ENCODE data around the gene MCRIP2. TPM values are rescaled to one million over a fixed set of nuclear protein-coding genes. Genes with fewer than 3 reads are reported as not detected.

MCRIP2 gene
- total RNA-seq, 2 donors from 2014 or later: 29.5 to 57.7 TPM

GRCh38 chr16:624526-625070 lies 17.0 kb upstream of the MCRIP2 start:
- Mint-ChIP-seq H3K4me3 (no peak overlapping the region), H3K9me3 (no peaks in the 10 kb centered on the region), H3K4me1 (ENCODE audit: low read depth in 2 of 2) (no peaks in the 10 kb centered on the region), H3K27me3 (no peaks in the 10 kb centered on the region), H3K27ac (no peak overlapping the region), H3K36me3 (no peaks in the 10 kb centered on the region)
- ATAC-seq (no peak), DNase-seq (ENCODE audit: low spot score) (no peak)

GRCh38 chr16:625117-625976 lies 16.3 kb upstream of the MCRIP2 start:
- Mint-ChIP-seq H3K4me1 (ENCODE audit: low read depth in 2 of 2) (no peaks in the 10 kb centered on the region), H3K27ac (no peak overlapping the region), H3K4me3 (no peak overlapping the region), H3K9me3 (no peaks in the 10 kb centered on the region), H3K27me3 (no peaks in the 10 kb centered on the region), H3K36me3 (no peaks in the 10 kb centered on the region)
- DNase-seq (ENCODE audit: low spot score) (no peak), ATAC-seq (no peak)

GRCh38 chr16:625977-626765 lies 15.5 kb upstream of the MCRIP2 start:
- Mint-ChIP-seq H3K4me3 (no peak overlapping the region), H3K36me3 (no peaks in the 10 kb centered on the region), H3K27ac (no peak overlapping the region), H3K9me3 (no peaks in the 10 kb centered on the region), H3K4me1 (ENCODE audit: low read depth in 2 of 2) (no peaks in the 10 kb centered on the region), H3K27me3 (no peaks in the 10 kb centered on the region)
- no peak for DNase-seq (ENCODE audit: low spot score)
- ATAC-seq: no peak

- ATAC-seq (no peak), DNase-seq (ENCODE audit: low spot score) (no peak)
- H3K9me3 Mint-ChIP-seq: no peaks in the 10 kb centered on the region
- H3K4me3 Mint-ChIP-seq: no peak overlapping the region
- H3K27me3 Mint-ChIP-seq: no peaks in the 10 kb centered on the region
- no peaks in the 10 kb centered on the region for H3K36me3 Mint-ChIP-seq
- no peaks in the 10 kb centered on the region for H3K4me1 Mint-ChIP-seq (ENCODE audit: low read depth in 2 of 2)
- H3K27ac Mint-ChIP-seq: no peak overlapping the region
Measured at GRCh38 chr16:626787-627453, 14.7 kb upstream of the MCRIP2 start.

- Mint-ChIP-seq H3K27ac (no peak overlapping the region), H3K9me3 (no peaks in the 10 kb centered on the region), H3K36me3 (no peaks in the 10 kb centered on the region), H3K4me3 (no peak overlapping the region), H3K4me1 (ENCODE audit: low read depth in 2 of 2) (no peaks in the 10 kb centered on the region), H3K27me3 (no peaks in the 10 kb centered on the region)
- no peak for DNase-seq (ENCODE audit: low spot score)
- ATAC-seq: no peak
Measured at GRCh38 chr16:627454-628239, 14.0 kb upstream of the MCRIP2 start.

- no peak overlapping the region for H3K4me3 Mint-ChIP-seq
- no peaks in the 10 kb centered on the region for H3K9me3 Mint-ChIP-seq
Measured at GRCh38 chr16:628321-629061, 13.1 kb upstream of the MCRIP2 start.

GRCh38 chr16:629185-629832 lies 12.3 kb upstream of the MCRIP2 start:
- ATAC-seq (no peak), DNase-seq (ENCODE audit: low spot score) (no peak)
- Mint-ChIP-seq H3K4me1 (ENCODE audit: low read depth in 2 of 2) (no peaks in the 10 kb centered on the region), H3K27me3 (no peaks in the 10 kb centered on the region), H3K9me3 (no peaks in the 10 kb centered on the region), H3K4me3 (no peak overlapping the region), H3K27ac (no peak overlapping the region), H3K36me3 (no peaks in the 10 kb centered on the region)

More at GRCh38 chr16:628321-629061, 13.1 kb upstream of the MCRIP2 start:
- no peaks in the 10 kb centered on the region for H3K4me1 Mint-ChIP-seq (ENCODE audit: low read depth in 2 of 2)
- no peaks in the 10 kb centered on the region for H3K27me3 Mint-ChIP-seq
- no peak for DNase-seq (ENCODE audit: low spot score)
- no peak overlapping the region for H3K27ac Mint-ChIP-seq
- no peak for ATAC-seq
- no peaks in the 10 kb centered on the region for H3K36me3 Mint-ChIP-seq

- no peak for DNase-seq (ENCODE audit: low spot score)
- Mint-ChIP-seq H3K9me3 (no peaks in the 10 kb centered on the region), H3K27me3 (no peaks in the 10 kb centered on the region), H3K27ac (no peak overlapping the region), H3K36me3 (no peaks in the 10 kb centered on the region), H3K4me3 (no peak overlapping the region), H3K4me1 (ENCODE audit: low read depth in 2 of 2) (no peaks in the 10 kb centered on the region)
- peak in 1 of 2 donors; percentile 1 for ATAC-seq
Measured at GRCh38 chr16:629833-630248, 11.8 kb upstream of the MCRIP2 start.

GRCh38 chr16:630249-630814 lies 11.3 kb upstream of the MCRIP2 start:
- Mint-ChIP-seq H3K36me3 (no peaks in the 10 kb centered on the region), H3K4me3 (no peak overlapping the region), H3K4me1 (ENCODE audit: low read depth in 2 of 2) (no peaks in the 10 kb centered on the region), H3K9me3 (no peaks in the 10 kb centered on the region), H3K27ac (no peak overlapping the region), H3K27me3 (no peaks in the 10 kb centered on the region)
- DNase-seq (ENCODE audit: low spot score): no peak
- no peak for ATAC-seq

GRCh38 chr16:630815-631405 lies 10.7 kb upstream of the MCRIP2 start, which contains the start of gene WFIKKN1:
WFIKKN1 (plus strand) TSS chr16:630985; CDS start chr16:631254, 269 bp downstream.
- Mint-ChIP-seq H3K36me3 (no peaks in the 10 kb centered on the region), H3K27ac (no peak within 1 kb of the TSS), H3K4me1 (ENCODE audit: low read depth in 2 of 2) (no peaks in the 10 kb centered on the region), H3K4me3 (no peak within 1 kb of the TSS), H3K27me3 (no peaks in the 10 kb centered on the region), H3K9me3 (no peaks in the 10 kb centered on the region)
- no peak for DNase-seq (ENCODE audit: low spot score)
- ATAC-seq: no peak

GRCh38 chr16:631808-632358 lies 9.7 kb upstream of the MCRIP2 start:
- H3K27me3 Mint-ChIP-seq: no peaks in the 10 kb centered on the region
- ATAC-seq (no peak), DNase-seq (ENCODE audit: low spot score) (no peak)
- no peaks in the 10 kb centered on the region for H3K9me3 Mint-ChIP-seq
- no peaks in the 10 kb centered on the region for H3K36me3 Mint-ChIP-seq
- H3K4me1 Mint-ChIP-seq (ENCODE audit: low read depth in 2 of 2): peaks cover 6 to 7% of the 10 kb centered on the region in 2 donors
- H3K4me3 Mint-ChIP-seq: no peak overlapping the region
- H3K27ac Mint-ChIP-seq: no peak overlapping the region
